Loucy (cell line): ENCODE measurements around the gene LPIN1.

Source experiments
- H2AFZ ChIP-seq: fragments of 200-600 bp; sonication (generic); 2 replicates; pipeline ENCODE4 v1.6.0; 2016; ENCODE audit warnings: antibody characterized with exemption, mild to moderate bottlenecking, low read length, moderate library complexity
- H3F3A ChIP-seq: fragments of 200-600 bp; 2 replicates; pipeline ENCODE4 v1.6.0; 2016; ENCODE audit warnings: antibody characterized with exemption, low read depth, mild to moderate bottlenecking
- H3K27me3 ChIP-seq: fragments of 200-600 bp; sonication (generic); 2 replicates; pipeline ENCODE4 v1.6.1; 2014; ENCODE audit warnings: low read length, mild to moderate bottlenecking; ENCODE audit not compliant: insufficient read depth, poor library complexity, severe bottlenecking
- H3K36me3 ChIP-seq: fragments of 200-600 bp; sonication (generic); 2 replicates; pipeline ENCODE4 v1.6.1; 2016; ENCODE audit warnings: low read length; ENCODE audit not compliant: insufficient read depth
- H3K4me1 ChIP-seq: fragments of 200-600 bp; sonication (generic); 2 replicates; pipeline ENCODE4 v1.5.1; 2014; ENCODE audit warnings: low read length, mild to moderate bottlenecking; ENCODE audit not compliant: insufficient read depth, poor library complexity, severe bottlenecking
- H3K4me2 ChIP-seq: fragments of 200-600 bp; sonication (generic); 2 replicates; pipeline ENCODE4 v1.6.0; 2014; ENCODE audit warnings: antibody characterized with exemption, low read length, low read depth, mild to moderate bottlenecking; ENCODE audit not compliant: poor library complexity, severe bottlenecking
- H3K4me3 ChIP-seq: fragments of 200-600 bp; sonication (generic); 2 replicates; pipeline ENCODE4 v1.5.1; 2014; ENCODE audit warnings: low read length, mild to moderate bottlenecking, mixed read lengths; ENCODE audit not compliant: poor library complexity, severe bottlenecking
- H3K79me2 ChIP-seq: fragments of 200-600 bp; sonication (generic); 2 replicates; pipeline ENCODE4 v1.6.1; 2014; ENCODE audit warnings: low read length; ENCODE audit not compliant: insufficient read depth
- H3K9ac ChIP-seq: fragments of 200-600 bp; sonication (generic); 2 replicates; pipeline ENCODE4 v1.6.0; 2014; ENCODE audit warnings: mild to moderate bottlenecking, low read depth, low read length, moderate library complexity; ENCODE audit not compliant: poor library complexity, severe bottlenecking
- H3K9me2 ChIP-seq: fragments of 200-600 bp; sonication (generic); replicated peaks from 2 replicates; pipeline ENCODE4 v1.6.1; 2016; ENCODE audit warnings: low read depth, low read length, mixed read lengths
- H3K9me3 ChIP-seq: fragments of 200-600 bp; sonication (generic); 2 replicates; pipeline ENCODE4 v1.6.1; 2014; ENCODE audit warnings: mild to moderate bottlenecking, antibody characterized with exemption, low read length, low read depth; ENCODE audit not compliant: insufficient read depth
- H4K20me1 ChIP-seq: fragments of 200-600 bp; sonication (generic); 2 replicates; pipeline ENCODE4 v1.6.0; 2014; ENCODE audit warnings: antibody characterized with exemption, low read length, mild to moderate bottlenecking; ENCODE audit not compliant: insufficient read depth, poor library complexity, severe bottlenecking
- CTCF ChIP-seq: fragments of 200-600 bp; sonication (generic); conservative IDR thresholded peaks from 2 replicates; pipeline ENCODE4 v1.5.1; 2014; ENCODE audit warnings: mild to moderate bottlenecking, antibody characterized with exemption, low read length
- EZH2phosphoT487 ChIP-seq: fragments of 200-600 bp; IDR thresholded peaks from 2 replicates; pipeline ENCODE4 v1.6.1; 2018; ENCODE audit warnings: antibody characterized with exemption, mild to moderate bottlenecking, moderate library complexity, borderline replicate concordance

LPIN1 gene

GRCh38 chr2:11781602-11782001 lies 35.2 kb downstream of the LPIN1 start:
- Histone ChIP-seq H3K36me3 (peaks cover 78% of the 10 kb centered on the region; the same call in 1 of the 2 replicates), H3K9me3 (no peaks in the 10 kb centered on the region), H3K27me3 (no peaks in the 10 kb centered on the region), H3K4me3 (no peak overlapping the region), H3K4me1 (peaks cover 8% of the 10 kb centered on the region), H3K79me2 (no peaks in the 10 kb centered on the region), H3K4me2 (no peak overlapping the region), H3K9ac (no peak overlapping the region), H2AFZ (no peak overlapping the region), H3F3A (no peaks in the 10 kb centered on the region), H4K20me1 (no peaks in the 10 kb centered on the region), H3K9me2 (no peaks in the 10 kb centered on the region)
- no peak for TF ChIP-seq EZH2phosphoT487
- no peak for TF ChIP-seq CTCF

GRCh38 chr2:11784280-11784679 lies 37.8 kb downstream of the LPIN1 start:
- no peaks in the 10 kb centered on the region for H3F3A ChIP-seq
- no peaks in the 10 kb centered on the region for H3K79me2 ChIP-seq
- H3K4me3 ChIP-seq, result no peak overlapping the region
- no peak for TF ChIP-seq CTCF
- TF ChIP-seq EZH2phosphoT487, result no peak
- H4K20me1 ChIP-seq, result no peaks in the 10 kb centered on the region
- no peaks in the 10 kb centered on the region for H3K27me3 ChIP-seq
- H3K9me3 ChIP-seq, result no peaks in the 10 kb centered on the region
- H2AFZ ChIP-seq, result no peak overlapping the region
- H3K9ac ChIP-seq, result no peak overlapping the region
- H3K4me2 ChIP-seq, result no peak overlapping the region
- no peaks in the 10 kb centered on the region for H3K9me2 ChIP-seq
- peaks cover 97% of the 10 kb centered on the region; the same call in 1 of the 2 replicates for H3K36me3 ChIP-seq
- no peaks in the 10 kb centered on the region for H3K4me1 ChIP-seq

- Histone ChIP-seq H3K4me1 (no peaks in the 10 kb centered on the region), H3K9me2 (no peaks in the 10 kb centered on the region), H3K4me3 (no peak overlapping the region), H3K4me2 (no peak overlapping the region), H3F3A (no peaks in the 10 kb centered on the region), H4K20me1 (no peaks in the 10 kb centered on the region), H3K79me2 (no peaks in the 10 kb centered on the region), H3K9ac (no peak overlapping the region), H3K9me3 (no peaks in the 10 kb centered on the region), H3K36me3 (peaks cover 98% of the 10 kb centered on the region; the same call in 1 of the 2 replicates), H3K27me3 (no peaks in the 10 kb centered on the region), H2AFZ (no peak overlapping the region)
- TF ChIP-seq EZH2phosphoT487 (no peak), CTCF (peak; percentile 81)
Observed at GRCh38 chr2:11784747-11785610, 38.5 kb downstream of the LPIN1 start.
